ENCODE measurements around the gene SLC25A6. TPM values are rescaled to one million over a fixed set of nuclear protein-coding genes. Genes with fewer than 3 reads are reported as not detected.

SLC25A6 gene
- polyA plus RNA-seq, 1 donor (not counting 4 experiments of a cell fraction or from before 2014, with no cell fraction given), result 179 TPM

DNA sequence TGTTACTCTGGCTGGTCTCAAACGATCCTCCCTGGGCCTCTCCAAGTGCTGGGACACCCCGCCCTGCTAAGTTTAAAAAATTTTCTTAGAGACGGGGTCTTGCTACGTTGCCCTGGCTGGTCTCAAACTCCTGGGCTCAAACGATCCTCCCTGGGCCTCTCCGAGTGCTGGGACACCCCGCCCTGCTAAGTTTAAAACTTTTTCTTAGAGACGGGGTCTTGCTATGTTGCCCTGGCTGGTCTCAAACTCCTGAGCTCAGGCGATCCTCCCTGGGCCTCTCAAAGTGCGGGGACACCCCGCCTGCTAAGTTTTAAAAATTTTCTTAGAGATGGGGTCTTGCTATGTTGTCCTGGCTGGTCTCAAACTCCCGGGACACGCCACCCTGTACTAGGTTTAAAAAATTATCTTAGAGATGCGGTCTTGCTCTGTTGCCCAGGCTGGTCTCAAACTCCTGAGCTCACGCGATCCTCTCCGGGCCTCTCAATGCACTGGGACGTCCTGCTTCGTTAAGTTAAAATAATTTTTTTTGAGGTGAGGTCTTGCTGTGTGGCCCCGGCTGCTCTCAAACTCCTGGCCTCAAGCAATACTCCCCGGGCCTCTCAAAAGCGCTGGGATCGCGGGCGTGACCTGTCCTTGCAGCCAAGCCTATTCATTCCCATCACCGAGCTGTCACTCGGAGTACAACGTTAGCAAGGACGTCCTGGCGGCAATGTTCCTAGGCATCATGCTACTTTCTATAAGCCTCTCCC, 1.1 kb downstream of the SLC25A6 start:
- peaks cover 26 to 40% of the 10 kb centered on the region in 2 experiments for H3K36me3 ChIP-seq (ENCODE audit: control insufficient read depth in 2 of 2, extremely low read depth in 1 of 2, insufficient read depth in 2 of 2, low read length in 2 of 2)
- no peaks in the 10 kb centered on the region for H3K9me1 ChIP-seq (ENCODE audit: control insufficient read depth, extremely low read depth, insufficient read depth, low read length)
- peaks cover 62% of the 10 kb centered on the region for H3K79me2 ChIP-seq (ENCODE audit: control insufficient read depth, insufficient read depth, low read length)
- peak overlapping the region; percentile 63 for H3K4me2 ChIP-seq (ENCODE audit: control insufficient read depth, extremely low read depth, insufficient read depth, low read depth, low read length)
- peaks cover 6% of the 10 kb centered on the region for H3K4me1 ChIP-seq (ENCODE audit: control insufficient read depth, extremely low read depth, insufficient read depth, low read length)
- no peaks in the 10 kb centered on the region for H3K27me3 ChIP-seq (ENCODE audit: control insufficient read depth, extremely low read depth, insufficient read depth, low read length)
- FAIRE-seq (no peak), DNase-seq (ENCODE audit: low read depth, low spot score) (no peak)
- no peaks in the 10 kb centered on the region for H3K9me3 ChIP-seq (ENCODE audit: control insufficient read depth, low read depth, low read length)
- H3K27ac ChIP-seq (ENCODE audit: control insufficient read depth, insufficient read depth, low read length), result peak overlapping the region; percentile 91
- dilution Hi-C loops (cut with MboI; ENCODE audit: extremely low pct_ligation_motif_present, low sequenced_read_pairs), result no loop called here
- TF ChIP-seq, protein P1, sequence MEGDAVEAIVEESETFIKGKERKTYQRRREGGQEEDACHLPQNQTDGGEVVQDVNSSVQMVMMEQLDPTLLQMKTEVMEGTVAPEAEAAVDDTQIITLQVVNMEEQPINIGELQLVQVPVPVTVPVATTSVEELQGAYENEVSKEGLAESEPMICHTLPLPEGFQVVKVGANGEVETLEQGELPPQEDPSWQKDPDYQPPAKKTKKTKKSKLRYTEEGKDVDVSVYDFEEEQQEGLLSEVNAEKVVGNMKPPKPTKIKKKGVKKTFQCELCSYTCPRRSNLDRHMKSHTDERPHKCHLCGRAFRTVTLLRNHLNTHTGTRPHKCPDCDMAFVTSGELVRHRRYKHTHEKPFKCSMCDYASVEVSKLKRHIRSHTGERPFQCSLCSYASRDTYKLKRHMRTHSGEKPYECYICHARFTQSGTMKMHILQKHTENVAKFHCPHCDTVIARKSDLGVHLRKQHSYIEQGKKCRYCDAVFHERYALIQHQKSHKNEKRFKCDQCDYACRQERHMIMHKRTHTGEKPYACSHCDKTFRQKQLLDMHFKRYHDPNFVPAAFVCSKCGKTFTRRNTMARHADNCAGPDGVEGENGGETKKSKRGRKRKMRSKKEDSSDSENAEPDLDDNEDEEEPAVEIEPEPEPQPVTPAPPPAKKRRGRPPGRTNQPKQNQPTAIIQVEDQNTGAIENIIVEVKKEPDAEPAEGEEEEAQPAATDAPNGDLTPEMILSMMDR (optimal IDR thresholded peaks at IDR 0.05 in 1 of 3, IDR thresholded peaks at IDR 0.05 in 1 of 3, conservative IDR thresholded peaks at IDR 0.05 in 1 of 3; ENCODE audit: extremely low read depth in 1 of 3, insufficient read depth in 2 of 3, low read length in 3 of 3), result no peak
- no peak for TF ChIP-seq EZH2 (IDR thresholded peaks at IDR 0.05; ENCODE audit: low read length)
- no peak overlapping the region for H2AFZ ChIP-seq (ENCODE audit: control insufficient read depth, low read length)
- H4K20me1 ChIP-seq (ENCODE audit: control insufficient read depth, extremely low read depth, insufficient read depth, low read length), result peaks cover 41% of the 10 kb centered on the region
- peak overlapping the region; percentile 66 to 100 (median 99) for H3K4me3 ChIP-seq (ENCODE audit: control insufficient read depth in 2 of 3, extremely low read depth in 1 of 3, insufficient read depth in 2 of 3, low read depth in 1 of 3, low read length in 3 of 3)
- H3K9ac ChIP-seq (ENCODE audit: control insufficient read depth, extremely low read depth, insufficient read depth, low read length), result peak overlapping the region; percentile 97

- peaks cover 41% of the 10 kb centered on the region for H4K20me1 ChIP-seq (ENCODE audit: control insufficient read depth, extremely low read depth, insufficient read depth, low read length)
- H3K79me2 ChIP-seq (ENCODE audit: control insufficient read depth, insufficient read depth, low read length), result peaks cover 55% of the 10 kb centered on the region
- no peak overlapping the region for H2AFZ ChIP-seq (ENCODE audit: control insufficient read depth, low read length)
- H3K4me3 ChIP-seq (ENCODE audit: control insufficient read depth in 2 of 3, extremely low read depth in 1 of 3, insufficient read depth in 2 of 3, low read depth in 1 of 3, low read length in 3 of 3), result no peak overlapping the region
- H3K9ac ChIP-seq (ENCODE audit: control insufficient read depth, extremely low read depth, insufficient read depth, low read length), result no peak overlapping the region
- H3K9me1 ChIP-seq (ENCODE audit: control insufficient read depth, extremely low read depth, insufficient read depth, low read length), result no peaks in the 10 kb centered on the region
- H3K27me3 ChIP-seq (ENCODE audit: control insufficient read depth, extremely low read depth, insufficient read depth, low read length), result no peaks in the 10 kb centered on the region
- no peak for TF ChIP-seq EZH2 (IDR thresholded peaks at IDR 0.05; ENCODE audit: low read length)
- TF ChIP-seq, protein P1 (optimal IDR thresholded peaks at IDR 0.05 in 1 of 3, IDR thresholded peaks at IDR 0.05 in 1 of 3, conservative IDR thresholded peaks at IDR 0.05 in 1 of 3; ENCODE audit: extremely low read depth in 1 of 3, insufficient read depth in 2 of 3, low read length in 3 of 3), result no peak
- H3K36me3 ChIP-seq (ENCODE audit: control insufficient read depth in 2 of 2, extremely low read depth in 1 of 2, insufficient read depth in 2 of 2, low read length in 2 of 2), result peaks cover 26 to 49% of the 10 kb centered on the region in 2 experiments
- H3K9me3 ChIP-seq (ENCODE audit: control insufficient read depth, low read depth, low read length), result no peaks in the 10 kb centered on the region
- dilution Hi-C loops (cut with MboI; ENCODE audit: extremely low pct_ligation_motif_present, low sequenced_read_pairs), result no loop called here
- no peak for DNase-seq (ENCODE audit: low read depth, low spot score)
- H3K4me1 ChIP-seq (ENCODE audit: control insufficient read depth, extremely low read depth, insufficient read depth, low read length), result peaks cover 6% of the 10 kb centered on the region
- H3K27ac ChIP-seq (ENCODE audit: control insufficient read depth, insufficient read depth, low read length), result no peak overlapping the region
- FAIRE-seq, result no peak
- no peak overlapping the region for H3K4me2 ChIP-seq (ENCODE audit: control insufficient read depth, extremely low read depth, insufficient read depth, low read depth, low read length)
Measured at GRCh38 chrX:1389993-1390285, 2.0 kb downstream of the SLC25A6 start.

Data from keratinocyte (primary cell).